ENCODE results near the gene BCR.

BCR gene

DNA sequence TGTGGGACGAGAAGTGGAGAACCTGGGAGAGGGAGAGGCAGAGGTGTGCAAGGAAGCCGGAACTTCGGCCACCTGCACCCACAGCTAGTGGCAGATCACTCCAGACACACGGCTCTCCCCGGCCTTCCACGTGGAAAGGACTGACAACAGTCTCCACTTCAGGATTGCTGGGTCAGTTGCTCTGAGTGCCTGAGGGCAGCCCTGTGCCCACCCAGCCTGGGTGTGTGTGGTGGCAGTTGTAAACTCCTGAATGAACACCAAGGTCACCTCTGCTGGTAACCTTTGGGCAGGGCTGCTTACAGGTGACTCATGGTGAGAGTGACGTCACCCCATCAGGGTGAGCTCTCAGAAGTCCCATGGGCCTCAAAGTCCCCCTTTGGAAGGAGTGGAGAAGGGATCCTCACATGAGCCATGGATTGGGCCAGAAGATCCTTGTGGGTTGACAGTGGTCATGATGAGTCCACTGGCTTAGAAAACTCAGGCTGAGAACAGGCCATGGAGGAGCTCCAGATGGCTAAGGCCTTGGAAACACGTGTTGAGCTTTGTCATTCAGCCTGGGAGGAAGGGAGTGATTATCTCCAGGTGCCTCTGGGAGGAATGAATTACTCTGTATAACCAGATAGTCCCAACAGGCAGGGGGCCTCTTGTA lies 71.3 kb downstream of the BCR start:
- no peak overlapping the region for H3K4me3 ChIP-seq (ENCODE audit: low read depth, low read length)
- DNase-seq (ENCODE audit: low read depth), result peak; percentile 19
- TF ChIP-seq, protein P1, sequence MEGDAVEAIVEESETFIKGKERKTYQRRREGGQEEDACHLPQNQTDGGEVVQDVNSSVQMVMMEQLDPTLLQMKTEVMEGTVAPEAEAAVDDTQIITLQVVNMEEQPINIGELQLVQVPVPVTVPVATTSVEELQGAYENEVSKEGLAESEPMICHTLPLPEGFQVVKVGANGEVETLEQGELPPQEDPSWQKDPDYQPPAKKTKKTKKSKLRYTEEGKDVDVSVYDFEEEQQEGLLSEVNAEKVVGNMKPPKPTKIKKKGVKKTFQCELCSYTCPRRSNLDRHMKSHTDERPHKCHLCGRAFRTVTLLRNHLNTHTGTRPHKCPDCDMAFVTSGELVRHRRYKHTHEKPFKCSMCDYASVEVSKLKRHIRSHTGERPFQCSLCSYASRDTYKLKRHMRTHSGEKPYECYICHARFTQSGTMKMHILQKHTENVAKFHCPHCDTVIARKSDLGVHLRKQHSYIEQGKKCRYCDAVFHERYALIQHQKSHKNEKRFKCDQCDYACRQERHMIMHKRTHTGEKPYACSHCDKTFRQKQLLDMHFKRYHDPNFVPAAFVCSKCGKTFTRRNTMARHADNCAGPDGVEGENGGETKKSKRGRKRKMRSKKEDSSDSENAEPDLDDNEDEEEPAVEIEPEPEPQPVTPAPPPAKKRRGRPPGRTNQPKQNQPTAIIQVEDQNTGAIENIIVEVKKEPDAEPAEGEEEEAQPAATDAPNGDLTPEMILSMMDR (IDR thresholded peaks at IDR 0.05; ENCODE audit: insufficient read depth, low read depth, low read length, missing control alignments), result no peak

DNA sequence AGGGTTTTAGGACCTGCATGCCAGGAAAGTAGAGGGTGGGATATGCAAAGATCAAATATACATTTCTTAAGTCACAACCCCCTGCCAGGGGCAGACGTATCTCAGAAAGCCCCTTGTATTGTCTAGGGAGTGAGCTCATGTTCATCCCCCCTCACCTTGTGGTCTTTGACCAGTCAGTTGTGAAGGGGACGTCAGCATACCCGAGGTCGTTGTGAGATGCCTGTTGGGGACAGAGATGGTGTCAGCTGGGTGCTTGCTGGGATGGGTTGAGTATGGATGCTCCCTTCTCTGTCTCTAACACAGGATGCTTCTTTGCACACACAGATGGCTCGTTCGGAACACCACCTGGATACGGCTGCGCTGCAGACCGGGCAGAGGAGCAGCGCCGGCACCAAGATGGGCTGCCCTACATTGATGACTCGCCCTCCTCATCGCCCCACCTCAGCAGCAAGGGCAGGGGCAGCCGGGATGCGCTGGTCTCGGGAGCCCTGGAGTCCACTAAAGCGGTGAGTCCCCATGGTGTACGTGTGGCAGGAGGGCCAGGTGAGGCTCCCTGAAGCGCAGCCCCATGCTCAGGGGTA lies 73.3 kb downstream of the BCR start:
- TF ChIP-seq, protein P1 (IDR thresholded peaks at IDR 0.05; ENCODE audit: insufficient read depth, low read depth, low read length, missing control alignments), result no peak
- DNase-seq (ENCODE audit: low read depth), result no peak
- H3K4me3 ChIP-seq (ENCODE audit: low read depth, low read length), result no peak overlapping the region

DNA sequence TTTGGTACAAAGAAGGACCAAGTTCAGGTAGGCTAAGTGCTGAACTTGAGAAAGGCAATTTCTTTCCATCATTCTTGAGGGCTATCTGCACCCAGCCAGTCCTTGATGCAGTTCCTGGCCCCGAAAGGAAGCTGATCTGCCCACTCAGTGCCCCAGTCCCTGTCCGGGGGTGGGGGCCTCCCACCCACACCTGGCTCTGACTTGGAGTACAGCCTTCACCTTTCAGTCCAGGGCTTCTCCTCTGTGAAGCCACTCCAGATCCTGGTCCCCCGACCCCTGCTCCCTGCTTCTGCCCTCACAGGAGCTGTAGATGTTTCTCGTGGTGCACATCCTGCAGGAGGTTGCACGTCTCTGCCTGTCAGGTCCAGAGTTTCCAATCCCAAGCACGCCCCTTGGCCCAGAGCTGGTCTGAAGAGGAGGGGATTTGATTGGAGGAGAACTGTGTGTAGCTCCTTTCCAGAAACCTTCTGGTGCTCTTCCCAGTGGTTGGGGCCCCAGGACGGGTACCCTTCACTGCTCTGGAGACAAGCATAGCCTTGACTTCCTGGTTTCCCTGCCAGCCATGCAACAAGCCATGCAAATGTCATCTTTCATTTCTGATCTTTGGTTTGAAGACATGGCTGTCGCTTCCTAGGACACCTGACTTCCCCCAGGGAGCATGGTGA lies 75.3 kb downstream of the BCR start:
- DNase-seq (ENCODE audit: low read depth), result no peak
- TF ChIP-seq, protein P1 (IDR thresholded peaks at IDR 0.05; ENCODE audit: insufficient read depth, low read depth, low read length, missing control alignments), result no peak
- no peak overlapping the region for H3K4me3 ChIP-seq (ENCODE audit: low read depth, low read length)

DNA sequence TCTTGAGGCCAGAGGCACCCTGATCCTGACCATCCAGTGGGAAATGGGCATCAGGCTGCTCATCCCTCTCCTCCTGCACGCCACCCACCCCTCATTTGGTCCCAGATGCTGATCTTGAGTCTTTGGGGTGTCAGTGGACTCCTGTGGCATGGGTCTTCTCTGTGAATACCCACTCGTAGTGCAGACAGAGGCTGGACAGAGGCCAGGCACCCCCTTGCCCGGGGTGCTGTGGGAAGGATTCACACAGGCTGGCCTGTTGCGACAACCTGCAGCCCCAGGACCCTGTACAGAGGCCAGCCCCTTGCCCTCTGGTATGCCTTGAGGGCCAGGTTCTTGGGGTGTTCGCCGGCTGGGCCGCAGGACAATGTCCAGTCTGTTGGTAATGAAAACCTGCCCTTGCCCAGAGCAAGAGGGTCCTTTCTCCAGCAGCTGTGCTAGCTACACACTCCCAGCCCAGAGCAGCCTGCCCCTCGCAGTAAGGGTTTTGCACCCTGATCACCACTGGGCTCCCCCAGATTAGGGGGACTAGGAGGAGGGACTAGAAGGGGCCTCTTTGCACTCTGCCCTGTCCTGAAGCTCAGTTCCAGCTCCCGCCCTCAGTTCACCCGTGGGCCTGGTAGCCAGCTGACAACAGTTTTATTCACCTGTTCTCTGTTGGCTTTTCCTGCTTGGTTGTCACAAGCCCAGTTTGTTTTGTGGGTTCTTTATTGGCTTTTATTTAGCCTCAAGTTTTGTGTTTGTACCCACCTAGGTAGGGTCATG lies 76.0 kb downstream of the BCR start:
- no peak for DNase-seq (ENCODE audit: low read depth)
- TF ChIP-seq, protein P1 (IDR thresholded peaks at IDR 0.05; ENCODE audit: insufficient read depth, low read depth, low read length, missing control alignments), result no peak
- H3K4me3 ChIP-seq (ENCODE audit: low read depth, low read length), result no peak overlapping the region

DNA sequence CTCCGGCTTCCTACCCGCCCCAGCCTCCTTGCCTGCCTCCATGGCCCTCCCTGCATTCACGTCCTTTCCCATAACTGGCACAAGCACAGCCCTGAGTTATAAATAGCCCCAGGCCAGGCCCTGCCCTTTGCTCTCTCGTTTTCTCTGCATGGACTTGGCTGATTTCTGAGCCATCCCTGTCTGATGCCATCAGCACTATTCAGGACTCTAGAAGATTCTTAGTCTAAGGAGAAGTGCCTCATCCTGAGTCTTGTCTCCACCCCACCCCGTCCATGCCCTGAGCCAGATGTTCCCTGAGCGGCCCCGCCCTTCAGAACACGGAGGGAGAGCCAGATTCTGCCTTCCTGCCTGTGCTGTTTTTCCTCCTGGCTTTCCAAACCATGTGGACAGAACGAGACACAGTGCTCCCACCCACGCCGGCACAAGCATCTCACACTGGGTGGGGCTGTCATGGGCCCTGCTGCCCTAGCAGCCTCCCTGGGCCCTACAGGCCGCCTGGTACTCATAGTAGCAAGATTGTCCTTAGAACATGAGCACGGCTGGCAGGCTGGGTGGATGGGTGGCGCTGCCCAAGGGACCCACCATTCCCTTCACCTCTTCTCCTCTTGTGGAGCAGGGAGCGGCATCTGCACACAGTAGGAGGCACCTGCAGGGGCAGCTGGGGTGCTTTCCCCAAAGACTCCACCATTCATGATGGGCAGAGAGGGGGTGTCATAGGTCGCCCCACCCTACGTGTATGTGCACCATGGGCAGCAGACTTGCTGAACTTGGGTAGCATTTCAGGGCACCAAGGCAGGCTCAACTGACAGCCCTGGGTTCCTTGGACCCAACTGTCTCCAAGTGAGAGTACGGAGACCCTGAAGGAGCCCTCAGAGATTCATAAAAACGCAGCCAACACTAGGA lies 76.9 kb downstream of the BCR start:
- TF ChIP-seq, protein P1 (IDR thresholded peaks at IDR 0.05; ENCODE audit: insufficient read depth, low read depth, low read length, missing control alignments), result no peak
- DNase-seq (ENCODE audit: low read depth), result no peak
- no peak overlapping the region for H3K4me3 ChIP-seq (ENCODE audit: low read depth, low read length)

Data from GM12865 (cell line).